K562 (cell line): Measurements from ENCODE around the gene EOGT.

Experiments used
- CHD2 ChIP-seq: IDR thresholded peaks from 2 replicates; pipeline ENCODE4 v1.6.1; 2011; ENCODE audit warnings: low read depth, low read length
- CTCF ChIP-seq, 3 experiments: IDR thresholded peaks in 2 of 3; conservative IDR thresholded peaks in 1 of 3; 2 replicates each; pipeline ENCODE4 v1.5.1; 2011 to 2012; ENCODE audit warnings: low read length in 3 of 3, mild to moderate bottlenecking in 3 of 3, control low read depth in 2 of 3, improper control_type of control experiment in 1 of 3, inconsistent platforms in 1 of 3, low read depth in 1 of 3, mixed read lengths in 1 of 3, moderate library complexity in 1 of 3; ENCODE audit not compliant: insufficient read depth in 2 of 3
- EZH2 ChIP-seq: IDR thresholded peaks from 2 replicates; pipeline ENCODE4 v1.6.1; 2012; ENCODE audit warnings: low read depth, mild to moderate bottlenecking, inconsistent platforms, low read length, borderline replicate concordance
- NCOA4 ChIP-seq: fragments of 450-650 bp; IDR thresholded peaks from 2 replicates; pipeline ENCODE4 v1.6.1; 2018; ENCODE audit warnings: mild to moderate bottlenecking; ENCODE audit not compliant: partially characterized antibody
- NR2C2 ChIP-seq, 2 experiments: fragments of 200-800 bp in 1 of 2; sonication (Bioruptor generic) in 1 of 2; sonication (generic) in 1 of 2; formaldehyde crosslinking in 1 of 2; IDR thresholded peaks; 2 replicates each; pipeline versions ENCODE4 v1.6.1 to v1.8.0; 2016 to 2022; ENCODE audit warnings: mild to moderate bottlenecking in 1 of 2, missing compliant biosample characterization in 1 of 2, missing genetic modification characterization in 1 of 2, missing genetic modification reagents in 1 of 2
- STAG1 ChIP-seq: sonication (generic); formaldehyde crosslinking; IDR thresholded peaks from 2 replicates; pipeline ENCODE4 v1.5.0; 2020; ENCODE audit warnings: missing genetic modification reagents, borderline replicate concordance
- ZNF224 ChIP-seq: sonication (generic); formaldehyde crosslinking; IDR thresholded peaks from 2 replicates; pipeline ENCODE4 v1.8.0; 2022; ENCODE audit warnings: mild to moderate bottlenecking, missing genetic modification reagents
- ZNF24 ChIP-seq: fragments of 450-650 bp; IDR thresholded peaks from 2 replicates; pipeline ENCODE4 v1.6.1; 2016
- ZNF668 ChIP-seq: fragments of 250-450 bp; sonication (Bioruptor Pico); IDR thresholded peaks from 2 replicates; pipeline ENCODE4 v1.8.0; 2022; ENCODE audit warnings: mild to moderate bottlenecking, inconsistent platforms
- TF ChIP-seq, protein P1 (sequence below): fragments of 250-450 bp; sonication (Bioruptor Pico); IDR thresholded peaks from 2 replicates; pipeline ENCODE4 v1.5.0; 2021; ENCODE audit warnings: mild to moderate bottlenecking, moderate library complexity

GRCh38 chr3:69016102-69016501 lies 2.6 kb upstream of the EOGT start:
- TF ChIP-seq ZNF224 (CRISPR knock-in tag): no peak
- TF ChIP-seq NCOA4: no peak
- TF ChIP-seq CHD2: no peak
- TF ChIP-seq ZNF24: no peak
- no peak for TF ChIP-seq CTCF (IDR thresholded peaks at IDR 0.05 in 2 of 3, conservative IDR thresholded peaks at IDR 0.05 in 1 of 3; ENCODE audit: insufficient read depth in 2 of 3, low read depth in 1 of 3, low read length in 3 of 3)
- no peak for TF ChIP-seq STAG1
- TF ChIP-seq ZNF668 (CRISPR knock-in tag): no peak
- TF ChIP-seq, protein P1, sequence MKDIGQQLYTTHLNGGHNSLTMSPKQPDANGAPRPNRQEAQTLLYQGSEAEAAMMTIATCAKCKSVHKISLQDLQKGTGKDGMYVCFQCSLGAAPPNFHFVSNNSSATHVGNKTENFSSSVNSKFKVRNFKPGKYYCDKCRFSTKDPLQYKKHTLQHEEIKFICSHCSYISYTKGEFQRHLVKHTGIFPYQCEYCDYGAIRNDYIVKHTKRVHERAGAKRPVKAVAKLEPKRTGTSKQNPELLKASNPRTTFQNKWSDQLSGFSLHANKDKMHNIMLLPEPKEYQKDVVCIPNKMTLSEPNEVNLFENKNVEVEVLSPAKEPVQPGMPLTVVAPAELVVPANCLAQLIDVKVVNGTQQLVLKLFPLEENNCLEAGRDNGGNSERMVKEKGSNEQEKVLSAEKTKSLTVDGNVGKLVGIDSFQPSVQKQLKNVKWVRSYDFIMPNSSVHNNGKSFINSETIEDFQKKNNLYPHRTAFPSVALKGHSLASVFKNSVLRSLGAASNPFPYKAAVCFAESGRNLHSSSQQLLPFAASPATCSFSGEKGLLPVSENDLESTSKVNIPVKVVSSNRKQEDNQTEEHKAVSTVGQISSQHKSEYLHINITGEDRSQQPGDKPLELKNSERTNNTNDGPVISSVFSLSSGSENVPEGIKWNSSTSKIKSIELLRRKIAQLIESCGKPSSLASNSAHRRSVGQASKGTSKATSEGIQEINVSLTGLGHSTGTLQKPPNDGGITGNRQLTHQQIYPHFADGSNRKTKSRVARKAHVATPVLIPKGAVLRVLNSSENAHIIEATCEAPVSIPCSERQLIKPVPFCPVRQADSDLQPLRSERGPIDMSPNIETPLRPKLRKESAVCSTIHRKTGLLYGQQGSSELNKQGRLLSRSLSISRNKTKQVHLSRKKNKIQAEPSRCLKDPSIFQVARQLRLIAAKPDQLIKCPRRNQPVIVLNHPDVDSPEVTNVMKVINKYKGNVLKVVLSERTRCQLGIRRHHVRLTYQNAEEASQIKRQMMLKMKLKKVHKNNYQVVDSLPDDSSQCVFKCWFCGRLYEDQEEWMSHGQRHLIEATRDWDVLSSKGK (CRISPR knock-in tag): no peak
- no peak for TF ChIP-seq EZH2
- TF ChIP-seq NR2C2 (CRISPR knock-in tag; IDR thresholded peaks at IDR 0.05): no peak
- no peak for TF ChIP-seq NR2C2 (tag; IDR thresholded peaks at IDR 0.05)
